K562 (cell line): Measurements from ENCODE around the gene SPAG16. TPM values are rescaled to one million over a fixed set of nuclear protein-coding genes. Genes with fewer than 3 reads are reported as not detected.

Experiments
- ATAC-seq: fragments of 200-7000 bp; cut with Tn5 transposase; 3 replicates; pipeline ENCODE4 v1.9.1; 2020; ENCODE audit warnings: moderate library complexity
- BruUV-seq: library from RNA; stranded (reverse); fragments of 400-500 nt; replicated peaks from 2 replicates; lab custom pipeline; 2021; lab: Mats Ljungman, UMichigan
- CTCF ChIA-PET: fragments of 300-600 bp; formaldehyde crosslinking; extraction: SDS; loops from one replicate; lab custom pipeline; 2021; ENCODE audit warnings: low intra/inter-chr PET ratio; lab: Yijun Ruan, JAX
- POLR2A ChIA-PET: fragments of 300-600, 350-650 bp; sonication (Branson Sonifier 250); formaldehyde crosslinking; extraction: SDS; loops from one replicate; lab custom pipeline; 2021; ENCODE audit warnings: antibody characterized with exemption, inconsistent platforms; lab: Yijun Ruan, JAX
- DNase-seq, 4 experiments: peaks; one replicate each; pipeline versions ENCODE4 v3.0.0 to v3.0.0-alpha.2; 2011 to 2018; ENCODE audit warnings: low spot score in 3 of 4, mixed read lengths in 3 of 4; ENCODE audit errors: extremely low read depth in 1 of 4
- FAIRE-seq: peaks from 2 replicates; lab custom pipeline; 2011; peaks lifted over from hg19 to GRCh38; lab: Jason Lieb, UNC
- H2AFZ ChIP-seq: 2 replicates; pipeline ENCODE4 v1.6.0; 2011; ENCODE audit warnings: low read depth, low read length, control low read depth, inconsistent platforms
- H3K27ac ChIP-seq: fragments of 200-600 bp; 3 replicates; pipeline ENCODE4 v1.8.0; 2011; ENCODE audit warnings: low read depth, mild to moderate bottlenecking, control low read depth, inconsistent platforms, low read length, moderate library complexity, mixed read lengths; ENCODE audit errors: extremely low read depth
- H3K27me3 ChIP-seq, 2 experiments: fragments of 300-600 bp in 1 of 2; 2 replicates in 1 of 2; 3 replicates in 1 of 2; pipeline versions ENCODE4 v1.6.0 to v1.8.0; 2011; ENCODE audit warnings: inconsistent platforms in 2 of 2, low read length in 2 of 2, mild to moderate bottlenecking in 1 of 2, mixed read lengths in 1 of 2, moderate library complexity in 1 of 2; ENCODE audit not compliant: control insufficient read depth in 2 of 2, insufficient read depth in 2 of 2
- H3K36me3 ChIP-seq: fragments of 300-600 bp; 3 replicates; pipeline ENCODE4 v1.8.0; 2011; ENCODE audit warnings: mild to moderate bottlenecking, low read length, inconsistent platforms; ENCODE audit not compliant: control insufficient read depth, insufficient read depth
- H3K4me1 ChIP-seq, 2 experiments: fragments of 200-600 bp in 1 of 2; replicated peaks in 1 of 2; 2 replicates in 1 of 2; 3 replicates in 1 of 2; pipeline versions ENCODE4 v1.5.1 to v1.8.0; 2011; ENCODE audit warnings: inconsistent platforms in 2 of 2, low read length in 2 of 2, mild to moderate bottlenecking in 1 of 2, mixed read lengths in 1 of 2, moderate library complexity in 1 of 2; ENCODE audit not compliant: control insufficient read depth in 2 of 2, insufficient read depth in 2 of 2
- H3K4me2 ChIP-seq: 2 replicates; pipeline ENCODE4 v1.6.1; 2011; ENCODE audit warnings: low read length, control low read depth, inconsistent platforms, mixed read lengths; ENCODE audit not compliant: insufficient read depth
- H3K4me3 ChIP-seq: fragments of 200-600 bp; sonication (generic), shearing (Covaris generic); 2 replicates; pipeline ENCODE4 v1.5.1; 2016; ENCODE audit warnings: control low read depth, inconsistent platforms
- H3K79me2 ChIP-seq: fragments of 200-600 bp; 3 replicates; pipeline ENCODE4 v1.8.0; 2011; ENCODE audit warnings: low read length, inconsistent platforms; ENCODE audit not compliant: control insufficient read depth, insufficient read depth
- H3K9ac ChIP-seq, 2 experiments: 2 replicates each; pipeline versions ENCODE4 v1.6.0 to v1.6.1; 2011; ENCODE audit warnings: low read depth in 2 of 2, low read length in 2 of 2, control low read depth in 1 of 2, inconsistent platforms in 1 of 2, mild to moderate bottlenecking in 1 of 2, mixed read lengths in 1 of 2; ENCODE audit not compliant: insufficient read depth in 1 of 2
- H3K9me1 ChIP-seq: one replicate; pipeline ENCODE4 v1.6.0; 2011; ENCODE audit warnings: inconsistent platforms, mild to moderate bottlenecking, low read length, moderate library complexity; ENCODE audit not compliant: control insufficient read depth, insufficient read depth
- H3K9me3 ChIP-seq: replicated peaks from 2 replicates; pipeline ENCODE4 v1.5.1; 2011; ENCODE audit warnings: low read depth, low read length, inconsistent platforms; ENCODE audit not compliant: control insufficient read depth, insufficient read depth
- H4K20me1 ChIP-seq: replicated peaks from 2 replicates; pipeline ENCODE4 v1.6.1; 2011; ENCODE audit warnings: low read length, inconsistent platforms, mixed read lengths; ENCODE audit not compliant: control insufficient read depth, insufficient read depth
- HDAC2 ChIP-seq: fragments of 450-650 bp; IDR thresholded peaks from 2 replicates; pipeline ENCODE4 v1.6.1; 2016; ENCODE audit warnings: mild to moderate bottlenecking
- NFE2L1 ChIP-seq: fragments of 450-650 bp; IDR thresholded peaks from 2 replicates; pipeline ENCODE4 v1.6.1; 2016; ENCODE audit warnings: missing genetic modification characterization, low read depth, mild to moderate bottlenecking, missing compliant biosample characterization, moderate library complexity, borderline replicate concordance
- POLR2AphosphoS5 ChIP-seq: IDR thresholded peaks from 2 replicates; pipeline ENCODE4 v1.6.1; 2011; ENCODE audit warnings: mild to moderate bottlenecking, low read depth, low read length, moderate library complexity; ENCODE audit not compliant: control insufficient read depth, insufficient read depth
- STAG1 ChIP-seq: sonication (generic); formaldehyde crosslinking; IDR thresholded peaks from 2 replicates; pipeline ENCODE4 v1.5.0; 2020; ENCODE audit warnings: missing genetic modification reagents, borderline replicate concordance
- YY1 ChIP-seq, 3 experiments: IDR thresholded peaks; 2 replicates each; pipeline ENCODE4 v1.6.1; 2011; ENCODE audit warnings: low read length in 2 of 3, mild to moderate bottlenecking in 2 of 3, moderate library complexity in 2 of 3, borderline replicate concordance in 1 of 3, control low read depth in 1 of 3, low read depth in 1 of 3; ENCODE audit not compliant: insufficient read depth in 3 of 3, insufficient replicate concordance in 2 of 3, control insufficient read depth in 1 of 3, insufficient read length in 1 of 3; ENCODE audit errors: extremely low read depth in 1 of 3
- ZNF316 ChIP-seq: fragments of 450-650 bp; IDR thresholded peaks from 2 replicates; pipeline ENCODE4 v1.6.1; 2016
- WGBS: fragments of 100-300 bp; shearing (Covaris generic); methylation state at CpG from one replicate; pipeline ENCODE4 v1.1.6; 2016; ENCODE audit warnings: low coverage, mixed read lengths; ENCODE audit not compliant: insufficient coverage; ENCODE audit errors: missing lambda C conversion rate; 5-methylcytosine and 5-hydroxymethylcytosine counted together
- in situ Hi-C: fragments of 300-500 bp; cut with MboI; formaldehyde crosslinking; loops from 4 replicates; pipeline ENCODE4 v1.15.0; 2018; ENCODE audit warnings: inconsistent platforms, mixed read lengths
- intact Hi-C: fragments of 100-400 bp; cut with micrococcal nuclease; formaldehyde crosslinking; loops from 2 replicates; pipeline ENCODE4 v1.14.2; 2022
- polyA plus RNA-seq, 8 experiments: library from polyadenylated mRNA; depleted of rRNA in 4 of 8; stranded (reverse) in 5 of 8; unstranded in 3 of 8; fragments of >200 nt; fragmentation: Nextera tagmentation in 2 of 8; fragmentation: Illumina TruSeq in 1 of 8; extraction: Ambion mirVana in 2 of 8; extraction: Trizol in 1 of 8; gene quantifications; 2 replicates each; pipeline versions ENCODE4 v1.2.1 to v1.2.3, GENCODE V29; 2011 to 2014; ENCODE audit warnings: inconsistent platforms in 1 of 8, missing spikeins in 1 of 8
- total RNA-seq, 7 experiments: library from RNA; depleted of rRNA in 6 of 7; stranded (reverse); fragments of >200 nt in 6 of 7; fragmentation: Illumina TruSeq in 2 of 7; extraction: Trizol in 2 of 7; gene quantifications; 2 replicates each; pipeline versions ENCODE4 v1.2.1 to v1.2.3, GENCODE V29; 2011 to 2021; ENCODE audit warnings: low replicate concordance in 1 of 7
- TF ChIP-seq, protein P1 (sequence below): IDR thresholded peaks from 3 replicates; pipeline ENCODE4 v1.6.1; 2011; ENCODE audit warnings: borderline replicate concordance, mild to moderate bottlenecking, moderate library complexity; ENCODE audit not compliant: insufficient read length; ENCODE audit errors: extremely low read depth
- TF ChIP-seq, protein P2 (sequence below): IDR thresholded peaks from 2 replicates; pipeline ENCODE4 v1.6.1; 2012; ENCODE audit warnings: low read depth, low read length, improper control_type of control experiment, borderline replicate concordance
- TF ChIP-seq, protein P3 (sequence below): sonication (generic); formaldehyde crosslinking; IDR thresholded peaks from 2 replicates; pipeline ENCODE4 v1.8.0; 2023; ENCODE audit warnings: missing genetic modification reagents, mild to moderate bottlenecking, borderline replicate concordance

Gene SPAG16
- total and polyA plus RNA-seq, 9 of the 15 experiments (the other 6 are each of a cell fraction or from before 2014, with no cell fraction given) = 0.98 to 5.9 (median 3.5) TPM

DNA sequence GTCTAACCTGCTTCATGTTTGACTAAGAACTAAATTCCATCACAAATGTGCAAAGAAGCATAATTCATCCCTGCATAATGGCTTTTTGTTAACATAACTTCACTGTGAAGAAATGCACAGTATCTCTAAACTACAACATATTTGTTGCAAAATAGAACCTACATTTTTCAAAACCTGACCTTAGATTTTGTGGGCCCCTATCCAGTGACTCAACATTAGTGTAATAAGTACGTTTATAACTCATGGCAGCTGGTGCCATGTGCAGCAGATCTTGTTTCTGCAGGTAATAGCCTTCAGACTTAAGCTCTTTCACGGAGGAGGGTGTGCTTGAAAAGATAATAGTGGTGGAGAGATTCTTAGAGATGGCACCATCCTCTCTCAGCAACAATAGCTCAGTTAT, 1098.0 kb downstream of the SPAG16 start (continued):
- TF ChIP-seq YY1 (IDR thresholded peaks at IDR 0.05; ENCODE audit: borderline replicate concordance in 1 of 3, control insufficient read depth in 1 of 3, extremely low read depth in 1 of 3, insufficient read depth in 3 of 3, insufficient read length in 1 of 3, insufficient replicate concordance in 2 of 3, low read depth in 1 of 3, low read length in 2 of 3) = no peak
- TF ChIP-seq, protein P1, sequence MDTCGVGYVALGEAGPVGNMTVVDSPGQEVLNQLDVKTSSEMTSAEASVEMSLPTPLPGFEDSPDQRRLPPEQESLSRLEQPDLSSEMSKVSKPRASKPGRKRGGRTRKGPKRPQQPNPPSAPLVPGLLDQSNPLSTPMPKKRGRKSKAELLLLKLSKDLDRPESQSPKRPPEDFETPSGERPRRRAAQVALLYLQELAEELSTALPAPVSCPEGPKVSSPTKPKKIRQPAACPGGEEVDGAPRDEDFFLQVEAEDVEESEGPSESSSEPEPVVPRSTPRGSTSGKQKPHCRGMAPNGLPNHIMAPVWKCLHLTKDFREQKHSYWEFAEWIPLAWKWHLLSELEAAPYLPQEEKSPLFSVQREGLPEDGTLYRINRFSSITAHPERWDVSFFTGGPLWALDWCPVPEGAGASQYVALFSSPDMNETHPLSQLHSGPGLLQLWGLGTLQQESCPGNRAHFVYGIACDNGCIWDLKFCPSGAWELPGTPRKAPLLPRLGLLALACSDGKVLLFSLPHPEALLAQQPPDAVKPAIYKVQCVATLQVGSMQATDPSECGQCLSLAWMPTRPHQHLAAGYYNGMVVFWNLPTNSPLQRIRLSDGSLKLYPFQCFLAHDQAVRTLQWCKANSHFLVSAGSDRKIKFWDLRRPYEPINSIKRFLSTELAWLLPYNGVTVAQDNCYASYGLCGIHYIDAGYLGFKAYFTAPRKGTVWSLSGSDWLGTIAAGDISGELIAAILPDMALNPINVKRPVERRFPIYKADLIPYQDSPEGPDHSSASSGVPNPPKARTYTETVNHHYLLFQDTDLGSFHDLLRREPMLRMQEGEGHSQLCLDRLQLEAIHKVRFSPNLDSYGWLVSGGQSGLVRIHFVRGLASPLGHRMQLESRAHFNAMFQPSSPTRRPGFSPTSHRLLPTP = no peak

DNA sequence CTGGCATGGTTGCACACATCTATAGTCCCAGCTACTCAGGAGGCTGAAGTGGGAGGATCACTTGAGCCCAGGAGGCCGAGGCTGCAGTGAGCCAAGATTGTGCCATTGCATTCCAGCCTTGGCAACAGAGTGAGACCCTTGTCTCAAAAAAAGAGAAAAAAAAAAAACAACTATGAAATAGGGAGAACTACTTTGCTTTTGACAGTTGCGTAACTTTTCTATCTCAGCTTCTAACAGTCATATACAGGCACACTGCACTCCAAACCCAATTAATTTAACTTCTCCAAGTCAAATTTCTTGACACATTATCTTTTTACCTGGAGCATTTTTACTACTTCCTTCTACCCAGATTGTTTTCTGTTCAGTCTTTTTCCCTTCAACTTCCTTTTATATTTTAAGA, 1102.5 kb downstream of the SPAG16 start:
- H3K4me2 ChIP-seq = no peak overlapping the region
- CTCF ChIA-PET = no interaction called here
- in situ Hi-C loops = no loop called here
- no peak for TF ChIP-seq STAG1 (CRISPR knock-in tag)
- no peak for TF ChIP-seq NFE2L1 (tag)
- no peak for TF ChIP-seq ZNF316
- TF ChIP-seq, protein P2, sequence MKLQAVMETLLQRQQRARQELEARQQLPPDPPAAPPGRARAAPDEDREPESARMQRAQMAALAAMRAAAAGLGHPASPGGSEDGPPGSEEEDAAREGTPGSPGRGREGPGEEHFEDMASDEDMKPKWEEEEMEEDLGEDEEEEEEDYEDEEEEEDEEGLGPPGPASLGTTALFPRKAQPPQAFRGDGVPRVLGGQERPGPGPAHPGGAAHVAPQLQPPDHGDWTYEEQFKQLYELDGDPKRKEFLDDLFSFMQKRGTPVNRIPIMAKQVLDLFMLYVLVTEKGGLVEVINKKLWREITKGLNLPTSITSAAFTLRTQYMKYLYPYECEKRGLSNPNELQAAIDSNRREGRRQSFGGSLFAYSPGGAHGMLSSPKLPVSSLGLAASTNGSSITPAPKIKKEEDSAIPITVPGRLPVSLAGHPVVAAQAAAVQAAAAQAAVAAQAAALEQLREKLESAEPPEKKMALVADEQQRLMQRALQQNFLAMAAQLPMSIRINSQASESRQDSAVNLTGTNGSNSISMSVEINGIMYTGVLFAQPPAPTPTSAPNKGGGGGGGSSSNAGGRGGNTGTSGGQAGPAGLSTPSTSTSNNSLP = no peak
- TF ChIP-seq POLR2AphosphoS5 = no peak
- no peak for TF ChIP-seq HDAC2
- TF ChIP-seq, protein P3, sequence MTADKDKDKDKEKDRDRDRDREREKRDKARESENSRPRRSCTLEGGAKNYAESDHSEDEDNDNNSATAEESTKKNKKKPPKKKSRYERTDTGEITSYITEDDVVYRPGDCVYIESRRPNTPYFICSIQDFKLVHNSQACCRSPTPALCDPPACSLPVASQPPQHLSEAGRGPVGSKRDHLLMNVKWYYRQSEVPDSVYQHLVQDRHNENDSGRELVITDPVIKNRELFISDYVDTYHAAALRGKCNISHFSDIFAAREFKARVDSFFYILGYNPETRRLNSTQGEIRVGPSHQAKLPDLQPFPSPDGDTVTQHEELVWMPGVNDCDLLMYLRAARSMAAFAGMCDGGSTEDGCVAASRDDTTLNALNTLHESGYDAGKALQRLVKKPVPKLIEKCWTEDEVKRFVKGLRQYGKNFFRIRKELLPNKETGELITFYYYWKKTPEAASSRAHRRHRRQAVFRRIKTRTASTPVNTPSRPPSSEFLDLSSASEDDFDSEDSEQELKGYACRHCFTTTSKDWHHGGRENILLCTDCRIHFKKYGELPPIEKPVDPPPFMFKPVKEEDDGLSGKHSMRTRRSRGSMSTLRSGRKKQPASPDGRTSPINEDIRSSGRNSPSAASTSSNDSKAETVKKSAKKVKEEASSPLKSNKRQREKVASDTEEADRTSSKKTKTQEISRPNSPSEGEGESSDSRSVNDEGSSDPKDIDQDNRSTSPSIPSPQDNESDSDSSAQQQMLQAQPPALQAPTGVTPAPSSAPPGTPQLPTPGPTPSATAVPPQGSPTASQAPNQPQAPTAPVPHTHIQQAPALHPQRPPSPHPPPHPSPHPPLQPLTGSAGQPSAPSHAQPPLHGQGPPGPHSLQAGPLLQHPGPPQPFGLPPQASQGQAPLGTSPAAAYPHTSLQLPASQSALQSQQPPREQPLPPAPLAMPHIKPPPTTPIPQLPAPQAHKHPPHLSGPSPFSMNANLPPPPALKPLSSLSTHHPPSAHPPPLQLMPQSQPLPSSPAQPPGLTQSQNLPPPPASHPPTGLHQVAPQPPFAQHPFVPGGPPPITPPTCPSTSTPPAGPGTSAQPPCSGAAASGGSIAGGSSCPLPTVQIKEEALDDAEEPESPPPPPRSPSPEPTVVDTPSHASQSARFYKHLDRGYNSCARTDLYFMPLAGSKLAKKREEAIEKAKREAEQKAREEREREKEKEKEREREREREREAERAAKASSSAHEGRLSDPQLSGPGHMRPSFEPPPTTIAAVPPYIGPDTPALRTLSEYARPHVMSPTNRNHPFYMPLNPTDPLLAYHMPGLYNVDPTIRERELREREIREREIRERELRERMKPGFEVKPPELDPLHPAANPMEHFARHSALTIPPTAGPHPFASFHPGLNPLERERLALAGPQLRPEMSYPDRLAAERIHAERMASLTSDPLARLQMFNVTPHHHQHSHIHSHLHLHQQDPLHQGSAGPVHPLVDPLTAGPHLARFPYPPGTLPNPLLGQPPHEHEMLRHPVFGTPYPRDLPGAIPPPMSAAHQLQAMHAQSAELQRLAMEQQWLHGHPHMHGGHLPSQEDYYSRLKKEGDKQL (CRISPR knock-in tag) = no peak

More for the DNA sequence above, 1102.5 kb downstream of the SPAG16 start:
- 0% methylated on average over 1 of the region's 2 CpGs for WGBS
- H2AFZ ChIP-seq = no peak overlapping the region
- BruUV-seq = no TSS peak
- ATAC-seq (no peak), FAIRE-seq (no peak), DNase-seq (no peak)
- H3K9me3 ChIP-seq = no peaks in the 10 kb centered on the region
- no peaks in the 10 kb centered on the region for H3K9me1 ChIP-seq
- H4K20me1 ChIP-seq = no peaks in the 10 kb centered on the region
- no peak overlapping the region for H3K9ac ChIP-seq
- no peaks in the 10 kb centered on the region for H3K36me3 ChIP-seq
- H3K79me2 ChIP-seq = no peaks in the 10 kb centered on the region
- H3K4me1 ChIP-seq = no peaks in the 10 kb centered on the region
- POLR2A ChIA-PET = no interaction called here
- no peak overlapping the region for H3K27ac ChIP-seq
- intact Hi-C loops = no loop called here
- H3K4me3 ChIP-seq = no peak overlapping the region
- no peaks in the 10 kb centered on the region for H3K27me3 ChIP-seq
